Measurements from ENCODE around the gene TPRG1L.
"Not testable (repeated sequence)": the region's sequence is repeated elsewhere in the genome, so short reads cannot be mapped to it uniquely, and the experiment has no call there.

Gene TPRG1L

DNA sequence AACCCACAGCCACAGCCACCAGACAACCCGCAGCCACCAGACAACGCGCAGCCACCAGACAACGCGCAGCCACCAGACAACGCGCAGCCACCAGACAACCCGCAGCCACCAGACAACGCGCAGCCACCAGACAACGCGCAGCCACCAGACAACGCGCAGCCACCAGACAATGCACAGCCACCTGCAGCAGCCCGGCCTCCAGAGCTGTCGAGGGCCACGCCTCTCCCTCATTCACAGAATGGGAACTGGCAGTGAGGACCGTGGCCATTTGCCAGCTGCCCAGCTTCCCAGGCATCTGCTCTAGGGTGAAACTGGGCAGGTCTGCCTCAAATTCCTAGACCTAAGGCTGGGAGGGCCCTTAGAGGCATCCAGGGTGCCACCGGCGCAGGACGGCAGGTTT, 41.1 kb upstream of the TPRG1L start:
- not testable (repeated sequence) for H3K9me3 ChIP-seq (ENCODE audit: control insufficient read depth in 2 of 2, low read length in 2 of 2); H3K27me3 ChIP-seq (ENCODE audit: control insufficient read depth in 2 of 2, insufficient read depth in 2 of 2, low read length in 2 of 2); H3K9ac ChIP-seq (ENCODE audit: low read depth in 1 of 2, low read length in 2 of 2); H3K4me1 ChIP-seq (ENCODE audit: control insufficient read depth in 2 of 2, insufficient read depth in 2 of 2, low read length in 2 of 2); H3K36me3 ChIP-seq (ENCODE audit: control insufficient read depth in 2 of 2, insufficient read depth in 2 of 2, low read length in 2 of 2); H3K27ac ChIP-seq (ENCODE audit: low read depth in 2 of 2, low read length in 2 of 2); H3K4me3 ChIP-seq (ENCODE audit: low read length in 2 of 2)

DNA sequence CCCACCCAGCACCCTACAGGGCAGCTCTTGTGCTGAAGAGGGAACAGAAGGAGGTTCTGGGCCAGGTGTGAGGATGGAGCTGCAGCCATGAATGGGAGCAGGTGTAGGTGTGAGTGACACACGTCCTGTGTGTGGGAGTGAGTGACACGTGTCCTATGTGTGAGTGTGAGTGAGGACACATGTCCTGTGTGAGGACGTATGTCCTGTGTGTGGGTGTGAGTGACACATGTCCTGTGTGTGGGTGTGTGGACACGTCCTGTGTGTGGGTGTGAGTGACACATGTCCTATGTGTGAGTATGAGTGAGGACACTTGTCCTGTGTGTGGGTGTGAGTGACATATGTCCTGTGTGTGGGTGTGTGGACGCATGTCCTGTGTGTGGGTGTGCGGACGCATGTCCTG, 39.9 kb upstream of the TPRG1L start:
- Histone ChIP-seq H3K9me3 (ENCODE audit: control insufficient read depth in 2 of 2, low read length in 2 of 2) (no peaks in the 10 kb centered on the region), H3K27me3 (ENCODE audit: control insufficient read depth in 2 of 2, insufficient read depth in 2 of 2, low read length in 2 of 2) (no peaks in the 10 kb centered on the region), H3K27ac (ENCODE audit: low read depth in 2 of 2, low read length in 2 of 2) (no peak overlapping the region), H3K4me1 (ENCODE audit: control insufficient read depth in 2 of 2, insufficient read depth in 2 of 2, low read length in 2 of 2) (no peaks in the 10 kb centered on the region), H3K9ac (ENCODE audit: low read depth in 1 of 2, low read length in 2 of 2) (no peak overlapping the region), H3K36me3 (ENCODE audit: control insufficient read depth in 2 of 2, insufficient read depth in 2 of 2, low read length in 2 of 2) (no peaks in the 10 kb centered on the region), H3K4me3 (ENCODE audit: low read length in 2 of 2) (no peak overlapping the region)

DNA sequence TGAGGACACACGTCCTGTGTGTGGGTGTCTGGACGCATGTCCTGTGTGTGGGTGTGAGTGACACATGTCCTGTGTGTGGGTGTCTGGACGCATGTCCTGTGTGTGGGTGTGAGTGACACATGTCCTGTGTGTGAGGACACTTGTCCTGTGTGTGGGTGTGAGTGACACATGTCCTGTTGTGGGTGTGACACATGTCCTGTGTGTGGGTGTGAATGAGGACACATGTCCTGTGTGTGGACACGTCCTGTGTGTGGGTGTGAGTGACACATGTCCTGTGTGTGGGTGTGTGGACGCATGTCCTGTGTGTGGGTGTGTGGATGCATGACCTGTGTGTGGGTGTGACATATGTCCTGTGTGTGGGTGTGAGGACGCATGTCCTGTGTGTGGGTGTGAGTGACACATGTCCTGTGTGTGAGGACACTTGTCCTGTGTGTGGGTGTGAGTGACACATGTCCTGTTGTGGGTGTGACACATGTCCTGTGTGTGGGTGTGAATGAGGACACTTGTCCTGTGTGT, 39.4 kb upstream of the TPRG1L start:
- H3K4me1 ChIP-seq (ENCODE audit: control insufficient read depth in 2 of 2, insufficient read depth in 2 of 2, low read length in 2 of 2); H3K27ac ChIP-seq (ENCODE audit: low read depth in 2 of 2, low read length in 2 of 2); H3K9me3 ChIP-seq (ENCODE audit: control insufficient read depth in 2 of 2, low read length in 2 of 2); H3K9ac ChIP-seq (ENCODE audit: low read depth in 1 of 2, low read length in 2 of 2); H3K27me3 ChIP-seq (ENCODE audit: control insufficient read depth in 2 of 2, insufficient read depth in 2 of 2, low read length in 2 of 2); H3K36me3 ChIP-seq (ENCODE audit: control insufficient read depth in 2 of 2, insufficient read depth in 2 of 2, low read length in 2 of 2); H3K4me3 ChIP-seq (ENCODE audit: low read length in 2 of 2): not testable (repeated sequence)

DNA sequence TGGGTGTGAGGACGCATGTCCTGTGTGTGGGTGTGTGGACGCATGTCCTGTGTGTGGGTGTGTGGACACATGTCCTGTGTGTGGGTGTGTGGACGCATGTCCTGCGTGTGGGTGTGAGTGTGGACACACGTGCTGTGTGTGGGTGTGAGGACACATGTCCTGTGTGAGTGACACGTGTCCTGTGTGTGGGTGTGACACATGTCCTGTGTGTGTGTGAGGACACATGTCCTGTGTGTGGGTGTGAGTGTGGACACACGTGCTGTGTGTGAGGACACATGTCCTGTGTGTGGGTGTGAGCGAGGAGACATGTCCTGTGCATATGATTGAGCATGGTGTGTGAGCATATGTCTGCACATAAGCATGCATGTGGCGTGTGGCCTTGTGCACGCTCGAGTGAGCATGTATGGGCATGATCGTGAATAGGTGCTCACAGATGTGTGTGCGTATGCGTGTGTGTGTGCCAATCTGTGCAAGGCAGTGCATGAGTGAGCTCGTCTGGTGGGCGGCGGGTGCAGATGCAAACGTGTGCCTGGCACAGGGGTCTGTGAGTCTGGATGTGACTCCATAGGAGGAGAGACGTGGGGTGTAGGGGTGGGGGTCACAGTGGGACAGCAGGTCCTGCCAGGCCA, 38.8 kb upstream of the TPRG1L start:
- Histone ChIP-seq H3K9ac (ENCODE audit: low read depth in 1 of 2, low read length in 2 of 2) (no peak overlapping the region), H3K4me1 (ENCODE audit: control insufficient read depth in 2 of 2, insufficient read depth in 2 of 2, low read length in 2 of 2) (no peaks in the 10 kb centered on the region), H3K9me3 (ENCODE audit: control insufficient read depth in 2 of 2, low read length in 2 of 2) (no peaks in the 10 kb centered on the region), H3K27me3 (ENCODE audit: control insufficient read depth in 2 of 2, insufficient read depth in 2 of 2, low read length in 2 of 2) (no peaks in the 10 kb centered on the region), H3K27ac (ENCODE audit: low read depth in 2 of 2, low read length in 2 of 2) (no peak overlapping the region), H3K4me3 (ENCODE audit: low read length in 2 of 2) (no peak overlapping the region), H3K36me3 (ENCODE audit: control insufficient read depth in 2 of 2, insufficient read depth in 2 of 2, low read length in 2 of 2) (no peaks in the 10 kb centered on the region)

DNA sequence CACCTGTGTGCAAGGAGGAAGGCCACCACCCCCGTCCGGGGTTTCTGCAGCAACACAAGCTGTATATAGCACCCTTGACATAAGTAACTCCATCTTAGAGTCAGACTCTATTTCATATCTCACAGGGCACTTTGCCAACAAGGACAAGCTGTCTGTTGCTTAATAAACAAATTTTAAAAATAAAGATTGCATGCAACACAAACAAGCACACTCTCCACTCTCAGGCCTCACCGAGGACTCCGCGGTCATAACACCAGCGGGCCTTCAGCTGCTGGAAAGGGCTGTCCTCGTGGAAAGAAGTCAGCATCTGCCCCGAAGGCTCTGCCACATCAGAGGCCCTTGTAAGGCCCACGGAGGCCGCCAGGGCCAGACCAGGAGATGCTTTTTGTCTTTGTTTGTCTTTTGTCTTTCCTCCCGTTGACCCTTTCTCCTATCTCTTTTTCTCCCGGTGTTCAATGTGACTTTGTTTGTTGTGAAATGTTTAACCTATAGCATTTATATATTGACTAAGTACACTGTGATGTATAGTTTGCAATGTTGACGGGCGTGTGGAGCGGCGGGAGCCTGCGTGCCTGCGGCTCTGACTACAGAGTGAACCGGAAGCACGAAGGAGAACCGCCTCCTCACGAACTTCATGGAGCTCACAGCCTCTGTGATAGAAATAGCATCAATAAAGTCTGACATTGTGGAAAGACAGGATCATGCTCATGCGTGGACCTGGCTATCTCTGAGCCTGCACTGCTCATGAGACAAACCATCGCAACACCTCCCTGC, 37.6 kb upstream of the TPRG1L start:
- Histone ChIP-seq H3K27ac (ENCODE audit: low read depth in 2 of 2, low read length in 2 of 2) (no peak overlapping the region), H3K27me3 (ENCODE audit: control insufficient read depth in 2 of 2, insufficient read depth in 2 of 2, low read length in 2 of 2) (no peaks in the 10 kb centered on the region), H3K9me3 (ENCODE audit: control insufficient read depth in 2 of 2, low read length in 2 of 2) (no peaks in the 10 kb centered on the region), H3K9ac (ENCODE audit: low read depth in 1 of 2, low read length in 2 of 2) (no peak overlapping the region), H3K4me1 (ENCODE audit: control insufficient read depth in 2 of 2, insufficient read depth in 2 of 2, low read length in 2 of 2) (no peaks in the 10 kb centered on the region), H3K36me3 (ENCODE audit: control insufficient read depth in 2 of 2, insufficient read depth in 2 of 2, low read length in 2 of 2) (no peaks in the 10 kb centered on the region), H3K4me3 (ENCODE audit: low read length in 2 of 2) (no peak overlapping the region)

DNA sequence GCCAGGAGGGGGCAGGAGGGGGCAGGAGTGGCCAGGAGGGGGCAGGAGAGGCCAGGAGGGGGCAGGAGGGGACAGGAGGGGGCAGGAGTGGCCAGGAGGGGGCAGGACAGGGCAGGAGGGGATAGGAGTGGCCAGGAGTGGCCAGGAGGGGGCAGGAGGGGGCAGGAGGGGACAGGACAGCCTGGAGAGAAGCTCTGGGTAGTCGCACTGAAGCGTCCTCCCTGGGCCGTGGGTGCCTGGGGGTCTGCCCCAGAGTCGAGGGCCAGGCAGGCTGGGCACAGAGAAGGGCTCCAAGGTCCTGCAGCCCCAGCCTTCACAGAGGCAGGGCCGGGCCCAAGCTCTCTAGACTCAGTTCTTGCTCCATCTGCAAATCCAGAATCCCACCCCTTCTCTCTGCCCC, 36.4 kb upstream of the TPRG1L start:
- Histone ChIP-seq H3K27ac (ENCODE audit: low read depth in 2 of 2, low read length in 2 of 2) (no peak overlapping the region), H3K9ac (ENCODE audit: low read depth in 1 of 2, low read length in 2 of 2) (no peak overlapping the region), H3K9me3 (ENCODE audit: control insufficient read depth in 2 of 2, low read length in 2 of 2) (no peaks in the 10 kb centered on the region), H3K36me3 (ENCODE audit: control insufficient read depth in 2 of 2, insufficient read depth in 2 of 2, low read length in 2 of 2) (no peaks in the 10 kb centered on the region), H3K4me1 (ENCODE audit: control insufficient read depth in 2 of 2, insufficient read depth in 2 of 2, low read length in 2 of 2) (no peaks in the 10 kb centered on the region), H3K27me3 (ENCODE audit: control insufficient read depth in 2 of 2, insufficient read depth in 2 of 2, low read length in 2 of 2) (no peaks in the 10 kb centered on the region), H3K4me3 (ENCODE audit: low read length in 2 of 2) (no peak overlapping the region)

DNA sequence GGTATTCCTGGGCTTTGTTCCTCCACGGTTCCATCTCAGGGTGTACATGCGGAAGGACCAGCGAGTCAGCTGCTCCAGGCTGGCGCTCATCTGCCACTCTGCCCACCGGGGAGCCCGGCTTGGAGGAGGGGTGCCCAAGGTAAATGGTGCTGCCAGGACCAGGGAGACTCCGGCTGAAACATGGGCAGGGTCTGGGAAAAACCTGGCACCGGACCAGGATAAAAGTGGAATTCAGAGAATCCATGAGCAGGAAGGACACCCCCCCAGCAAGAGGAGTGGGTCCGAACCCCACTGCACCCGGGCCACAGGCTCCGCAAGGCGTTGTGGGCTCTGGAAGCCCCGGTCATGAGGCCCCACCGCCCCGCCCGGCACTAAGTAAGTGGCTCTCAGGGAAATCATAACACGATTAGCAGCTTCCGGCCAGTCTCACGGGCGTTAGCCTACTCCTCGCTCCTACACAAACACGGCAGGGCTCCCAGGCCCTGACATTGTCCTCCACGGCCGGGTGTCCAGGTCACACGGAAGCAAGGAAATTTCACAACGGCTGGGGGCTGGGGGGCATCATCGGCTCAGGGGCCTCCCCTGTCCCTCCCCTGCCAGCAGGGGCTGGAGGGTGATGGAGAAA, 34.6 kb upstream of the TPRG1L start:
- Histone ChIP-seq H3K27ac (ENCODE audit: low read depth in 2 of 2, low read length in 2 of 2) (no peak overlapping the region), H3K4me1 (ENCODE audit: control insufficient read depth in 2 of 2, insufficient read depth in 2 of 2, low read length in 2 of 2) (no peaks in the 10 kb centered on the region), H3K9ac (ENCODE audit: low read depth in 1 of 2, low read length in 2 of 2) (no peak overlapping the region), H3K9me3 (ENCODE audit: control insufficient read depth in 2 of 2, low read length in 2 of 2) (no peaks in the 10 kb centered on the region), H3K27me3 (ENCODE audit: control insufficient read depth in 2 of 2, insufficient read depth in 2 of 2, low read length in 2 of 2) (no peaks in the 10 kb centered on the region), H3K36me3 (ENCODE audit: control insufficient read depth in 2 of 2, insufficient read depth in 2 of 2, low read length in 2 of 2) (no peaks in the 10 kb centered on the region), H3K4me3 (ENCODE audit: low read length in 2 of 2) (no peak overlapping the region)

DNA sequence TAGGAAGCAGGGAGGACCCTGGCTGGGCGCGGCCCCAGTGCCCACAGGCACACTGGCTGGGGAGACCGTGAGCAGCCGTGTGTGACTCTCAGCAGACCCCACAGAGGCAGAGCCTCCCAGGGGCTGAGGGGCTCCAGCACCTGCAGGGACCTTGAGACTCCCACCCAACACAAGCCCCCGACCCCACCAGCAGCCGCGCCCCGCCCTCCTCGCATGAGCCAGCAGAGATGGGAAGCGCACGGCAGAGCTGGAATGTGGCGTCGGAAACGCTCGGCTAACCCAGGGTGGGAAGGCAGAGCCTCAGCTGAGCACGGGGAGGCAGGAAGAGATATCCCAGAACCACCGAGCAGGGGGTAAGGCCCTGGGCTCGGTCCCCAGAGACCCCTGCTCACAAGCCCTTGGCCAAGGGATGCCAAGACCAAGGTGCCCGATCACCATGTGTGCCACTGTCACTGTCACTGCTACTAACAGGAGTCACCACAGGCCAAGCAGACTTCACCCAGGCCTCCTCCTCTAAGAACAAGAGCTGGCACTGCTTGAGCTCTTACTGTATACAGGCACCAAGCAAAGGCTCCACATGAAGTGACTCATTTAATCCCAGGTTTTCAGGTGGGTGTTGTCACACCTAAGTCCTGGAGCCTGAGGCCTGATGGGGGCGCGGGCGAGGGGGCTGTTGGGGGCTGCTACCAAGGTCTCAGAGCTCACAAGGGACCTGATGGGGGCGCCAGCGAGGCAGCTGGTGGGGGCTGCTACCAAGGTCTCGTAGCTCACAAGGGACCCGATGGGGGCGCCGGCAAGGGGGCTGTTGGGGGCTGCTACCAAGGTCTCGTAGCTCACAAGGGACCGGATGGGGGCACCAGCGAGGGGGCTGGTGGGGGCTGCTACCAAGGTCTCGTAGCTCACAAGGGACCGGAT, 33.6 kb upstream of the TPRG1L start:
- no peak overlapping the region for H3K4me3 ChIP-seq (ENCODE audit: low read length in 2 of 2)
- H3K27me3 ChIP-seq (ENCODE audit: control insufficient read depth in 2 of 2, insufficient read depth in 2 of 2, low read length in 2 of 2): no peaks in the 10 kb centered on the region
- H3K9me3 ChIP-seq (ENCODE audit: control insufficient read depth in 2 of 2, low read length in 2 of 2): no peaks in the 10 kb centered on the region
- H3K4me1 ChIP-seq (ENCODE audit: control insufficient read depth in 2 of 2, insufficient read depth in 2 of 2, low read length in 2 of 2): no peaks in the 10 kb centered on the region
- no peak overlapping the region for H3K27ac ChIP-seq (ENCODE audit: low read depth in 2 of 2, low read length in 2 of 2)
- no peaks in the 10 kb centered on the region for H3K36me3 ChIP-seq (ENCODE audit: control insufficient read depth in 2 of 2, insufficient read depth in 2 of 2, low read length in 2 of 2)
- H3K9ac ChIP-seq (ENCODE audit: low read depth in 1 of 2, low read length in 2 of 2): no peak overlapping the region

DNA sequence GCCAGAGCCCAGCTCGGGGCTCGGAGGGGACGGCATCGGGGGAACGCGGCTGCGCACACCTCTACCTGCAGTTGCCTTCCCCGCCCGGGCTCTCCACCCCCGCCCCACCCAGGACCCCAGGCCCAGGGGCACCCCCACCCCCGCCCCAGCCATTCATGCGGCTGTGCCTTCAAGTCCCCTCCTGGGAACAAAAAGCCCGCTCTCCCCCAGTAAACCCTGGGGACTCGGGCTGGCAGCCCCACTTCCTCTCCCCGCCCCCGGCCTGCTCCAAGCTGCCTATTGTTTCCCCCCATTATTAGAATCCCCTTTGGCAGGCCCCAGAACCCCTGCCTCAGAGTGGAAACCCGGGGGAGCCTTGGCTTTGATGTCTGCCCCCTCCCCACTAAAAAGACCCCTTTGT, 31.5 kb upstream of the TPRG1L start:
- no peak overlapping the region for H3K4me3 ChIP-seq (ENCODE audit: low read length in 2 of 2)
- no peaks in the 10 kb centered on the region for H3K36me3 ChIP-seq (ENCODE audit: control insufficient read depth in 2 of 2, insufficient read depth in 2 of 2, low read length in 2 of 2)
- H3K9me3 ChIP-seq (ENCODE audit: control insufficient read depth in 2 of 2, low read length in 2 of 2): no peaks in the 10 kb centered on the region
- peaks cover 5 to 6% of the 10 kb centered on the region in 2 donors for H3K4me1 ChIP-seq (ENCODE audit: control insufficient read depth in 2 of 2, insufficient read depth in 2 of 2, low read length in 2 of 2)
- H3K27me3 ChIP-seq (ENCODE audit: control insufficient read depth in 2 of 2, insufficient read depth in 2 of 2, low read length in 2 of 2): no peaks in the 10 kb centered on the region
- H3K9ac ChIP-seq (ENCODE audit: low read depth in 1 of 2, low read length in 2 of 2): no peak overlapping the region
- no peak overlapping the region for H3K27ac ChIP-seq (ENCODE audit: low read depth in 2 of 2, low read length in 2 of 2)

All from mucosa of rectum (tissue), 2 donors.